H1 (cell line): ENCODE results near the gene TBP. TPM values are rescaled to one million over a fixed set of nuclear protein-coding genes. Genes with fewer than 3 reads are reported as not detected.

Experiments used
- CTCF ChIA-PET: fragments of 300-600 bp; sonication (Branson Sonifier 250); formaldehyde crosslinking; loops from one replicate; lab custom pipeline; 2021; ENCODE audit not compliant: partially characterized antibody; lab: Charles Lee
- POLR2A ChIA-PET: fragments of 300-600 bp; sonication (Branson Sonifier 250); formaldehyde crosslinking; loops from one replicate; lab custom pipeline; 2021; ENCODE audit warnings: inconsistent platforms; ENCODE audit not compliant: partially characterized antibody; lab: Charles Lee
- DNase-seq, 2 experiments: peaks; one replicate each; pipeline versions ENCODE4 v3.0.0 to v3.0.0-alpha.2; 2010 to 2022; ENCODE audit warnings: low spot score in 2 of 2, low read depth in 1 of 2, mixed read lengths in 1 of 2
- FAIRE-seq: peaks from 2 replicates; lab custom pipeline; 2011; peaks lifted over from hg19 to GRCh38; lab: Jason Lieb, UNC
- H2AFZ ChIP-seq: 2 replicates; pipeline ENCODE4 v1.8.1; 2012; ENCODE audit warnings: low read length, inconsistent platforms
- H2AK5ac ChIP-seq: 2 replicates; pipeline ENCODE4 v1.6.1; 2013; ENCODE audit warnings: low read depth, low read length
- H2BK120ac ChIP-seq: replicated peaks from 2 replicates; pipeline ENCODE3; 2013; ENCODE audit warnings: low read depth, low read length, inconsistent platforms
- H2BK12ac ChIP-seq: 2 replicates; pipeline ENCODE4 v1.6.1; 2013; ENCODE audit warnings: low read depth, low read length
- H2BK15ac ChIP-seq: 2 replicates; pipeline ENCODE4 v1.6.1; 2013; ENCODE audit warnings: low read length
- H2BK20ac ChIP-seq: 2 replicates; pipeline ENCODE4 v1.6.1; 2013; ENCODE audit warnings: low read length
- H2BK5ac ChIP-seq: 2 replicates; pipeline ENCODE4 v1.6.1; 2013; ENCODE audit warnings: low read depth, low read length
- H3K14ac ChIP-seq: 2 replicates; pipeline ENCODE4 v1.6.1; 2013; ENCODE audit warnings: inconsistent platforms; ENCODE audit not compliant: insufficient read length
- H3K18ac ChIP-seq: 2 replicates; pipeline ENCODE4 v1.6.1; 2013; ENCODE audit warnings: low read length; ENCODE audit errors: extremely low read depth
- H3K23ac ChIP-seq: 2 replicates; pipeline ENCODE4 v1.6.1; 2013; ENCODE audit warnings: inconsistent platforms; ENCODE audit not compliant: insufficient read length
- H3K23me2 ChIP-seq: 2 replicates; pipeline ENCODE4 v1.6.1; 2013; ENCODE audit warnings: low read depth, low read length
- H3K27ac ChIP-seq: 2 replicates; pipeline ENCODE4 v1.6.1; 2011; ENCODE audit warnings: low read depth, low read length, inconsistent platforms
- H3K27me3 ChIP-seq, 4 experiments: replicated peaks in 1 of 4; 1 replicate in 1 of 4; 2 replicates in 3 of 4; pipeline versions ENCODE4 v1.6.1 to v1.8.1; 2011 to 2013; ENCODE audit warnings: low read length in 3 of 4, mild to moderate bottlenecking in 3 of 4, inconsistent platforms in 2 of 4, mixed read lengths in 2 of 4, moderate library complexity in 1 of 4; ENCODE audit not compliant: control insufficient read depth in 3 of 4, insufficient read depth in 3 of 4; ENCODE audit errors: extremely low read depth in 1 of 4
- H3K36me3 ChIP-seq, 4 experiments: 2 replicates each; pipeline versions ENCODE4 v1.6.1 to v1.8.1; 2011 to 2013; ENCODE audit warnings: mild to moderate bottlenecking in 4 of 4, low read length in 3 of 4, moderate library complexity in 2 of 4, control low read depth in 1 of 4, inconsistent platforms in 1 of 4; ENCODE audit not compliant: insufficient read depth in 4 of 4, control insufficient read depth in 2 of 4
- H3K4ac ChIP-seq: replicated peaks from 2 replicates; pipeline ENCODE3; 2013; ENCODE audit warnings: low read length, low read depth, mixed read lengths, inconsistent platforms; ENCODE audit not compliant: insufficient read length
- H3K4me1 ChIP-seq, 4 experiments: replicated peaks in 1 of 4; 1 replicate in 1 of 4; 2 replicates in 3 of 4; pipeline versions ENCODE4 v1.6.1 to v1.8.1; 2011 to 2013; ENCODE audit warnings: low read length in 3 of 4, inconsistent platforms in 2 of 4, mixed read lengths in 1 of 4; ENCODE audit not compliant: insufficient read depth in 4 of 4, control insufficient read depth in 3 of 4
- H3K4me2 ChIP-seq, 2 experiments: 2 replicates each; pipeline versions ENCODE4 v1.6.1 to v1.8.1; 2011 to 2013; ENCODE audit warnings: low read depth in 2 of 2, low read length in 2 of 2, control low read depth in 1 of 2, inconsistent platforms in 1 of 2, mild to moderate bottlenecking in 1 of 2; ENCODE audit not compliant: insufficient read depth in 1 of 2
- H3K4me3 ChIP-seq, 4 experiments: fragments of 200-600, 300-600 bp in 1 of 4; sonication (generic), shearing (Covaris generic), sonication (Bioruptor Twin) in 1 of 4; 2 replicates each; pipeline versions ENCODE4 v1.5.1 to v1.8.1; 2011 to 2016; ENCODE audit warnings: low read length in 4 of 4, low read depth in 3 of 4, control low read depth in 2 of 4, inconsistent platforms in 2 of 4, mild to moderate bottlenecking in 2 of 4, mixed read lengths in 1 of 4, moderate library complexity in 1 of 4; ENCODE audit not compliant: insufficient read depth in 2 of 4; ENCODE audit errors: extremely low read depth in 1 of 4
- H3K56ac ChIP-seq: replicated peaks from 2 replicates; pipeline ENCODE3; 2013; ENCODE audit warnings: low read depth, mild to moderate bottlenecking, mixed read lengths, low read length, inconsistent platforms; ENCODE audit not compliant: insufficient read length
- H3K79me1 ChIP-seq: 2 replicates; pipeline ENCODE4 v1.6.1; 2013; ENCODE audit warnings: low read depth, low read length, control low read depth
- H3K79me2 ChIP-seq, 2 experiments: 2 replicates each; pipeline versions ENCODE4 v1.6.1 to v1.8.1; 2012 to 2013; ENCODE audit warnings: low read length in 2 of 2, mild to moderate bottlenecking in 2 of 2, inconsistent platforms in 1 of 2; ENCODE audit not compliant: insufficient read depth in 2 of 2, control insufficient read depth in 1 of 2
- H3K9ac ChIP-seq, 4 experiments: replicated peaks in 1 of 4; 1 replicate in 1 of 4; 2 replicates in 3 of 4; pipeline versions ENCODE4 v1.6.1 to v1.8.1; 2011 to 2013; ENCODE audit warnings: low read depth in 3 of 4, low read length in 3 of 4, control low read depth in 2 of 4, mild to moderate bottlenecking in 2 of 4, moderate library complexity in 2 of 4, inconsistent platforms in 1 of 4; ENCODE audit errors: extremely low read depth in 1 of 4
- H3K9me3 ChIP-seq, 2 experiments: 2 replicates each; pipeline versions ENCODE4 v1.6.1 to v1.8.1; 2012 to 2013; ENCODE audit warnings: mild to moderate bottlenecking in 2 of 2, moderate library complexity in 2 of 2, control low read depth in 1 of 2, inconsistent platforms in 1 of 2, low read depth in 1 of 2, low read length in 1 of 2, mixed read lengths in 1 of 2; ENCODE audit not compliant: insufficient read depth in 2 of 2
- H4K20me1 ChIP-seq, 2 experiments: replicated peaks in 1 of 2; 2 replicates each; pipeline versions ENCODE3 to v1.8.1; 2011 to 2013; ENCODE audit warnings: inconsistent platforms in 2 of 2, low read length in 2 of 2, mild to moderate bottlenecking in 1 of 2; ENCODE audit not compliant: insufficient read depth in 2 of 2, control insufficient read depth in 1 of 2
- H4K5ac ChIP-seq: 2 replicates; pipeline ENCODE4 v1.6.1; 2013; ENCODE audit warnings: low read length, low read depth, mixed read lengths, inconsistent platforms; ENCODE audit not compliant: insufficient read length
- H4K8ac ChIP-seq: 2 replicates; pipeline ENCODE4 v1.8.0; 2013; ENCODE audit warnings: mild to moderate bottlenecking, moderate library complexity, low read length, inconsistent platforms; ENCODE audit not compliant: insufficient read depth; ENCODE audit errors: extremely low read depth
- H4K91ac ChIP-seq: replicated peaks from 2 replicates; pipeline ENCODE3; 2013; ENCODE audit warnings: low read length, mixed read lengths, inconsistent platforms; ENCODE audit not compliant: insufficient read length
- SRF ChIP-seq: IDR thresholded peaks from 2 replicates; pipeline ENCODE4 v1.6.1; 2011; ENCODE audit warnings: mild to moderate bottlenecking, low read depth, low read length, moderate library complexity
- WGBS, 2 experiments: shearing (Covaris generic) in 1 of 2; methylation state at CpG; one replicate each; pipeline versions ENCODE4 v1.1.6 to v1.1.7; 2013 to 2015; ENCODE audit warnings: low lambda C conversion rate in 2 of 2, mixed read lengths in 2 of 2, inconsistent platforms in 1 of 2, low coverage in 1 of 2, missing lambda C conversion rate in 1 of 2; ENCODE audit not compliant: insufficient replicate concordance in 2 of 2, insufficient coverage in 1 of 2, insufficient read length in 1 of 2; ENCODE audit errors: extremely low coverage in 1 of 2, missing lambda C conversion rate in 1 of 2; 5-methylcytosine and 5-hydroxymethylcytosine counted together
- polyA plus RNA-seq, 7 experiments: library from polyadenylated mRNA; depleted of rRNA in 3 of 7; stranded (reverse) in 5 of 7; unstranded in 2 of 7; fragments of >200 nt in 5 of 7; fragments of 200-250 nt in 2 of 7; gene quantifications; 1 replicate in 5 of 7; 2 replicates in 1 of 7; 4 replicates in 1 of 7; pipeline versions ENCODE4 v1.2.1 to v1.2.3, GENCODE V29; 2011 to 2013; ENCODE audit warnings: missing spikeins in 2 of 7, mixed read lengths in 2 of 7
- total RNA-seq: library from RNA; stranded (reverse); fragmentation: NEBNext Ultra II Directional; extraction: Animal tissue kit (Norgen Biotek cat#: 25700); gene quantifications from 2 replicates; pipeline ENCODE4 v1.2.1, GENCODE V29; 2021

The TBP gene
- total and polyA plus RNA-seq, 2 of the 8 experiments (the other 6 are each of a cell fraction or from before 2014, with no cell fraction given) = 17.2 to 20.9 TPM

DNA sequence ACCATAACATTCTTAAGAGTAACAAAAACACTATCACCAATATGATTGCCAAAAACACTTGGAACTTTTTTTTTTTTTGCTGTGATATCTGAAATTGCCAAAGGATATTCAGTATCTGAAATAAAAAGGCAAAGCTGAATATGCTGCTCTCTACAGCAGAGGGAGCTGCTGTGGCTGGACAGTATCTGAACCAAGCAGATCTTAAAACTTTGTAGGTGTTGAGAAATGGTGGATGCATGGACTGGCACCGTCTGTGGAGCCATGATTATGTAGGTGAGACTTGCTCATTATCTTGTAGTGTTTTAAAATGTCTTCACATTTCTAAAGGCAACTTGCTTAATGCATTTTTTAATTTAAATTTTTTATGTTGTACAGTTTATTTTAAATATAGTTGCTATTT, 21.1 kb downstream of the TBP start:
- Histone ChIP-seq H3K36me3 (peaks cover under 1 to 72% (median 23%) of the 10 kb centered on the region in 4 experiments; a peak in 7 of 8 replicates), H2BK15ac (no peak overlapping the region), H3K4ac (no peak overlapping the region), H3K56ac (no peak overlapping the region), H3K9ac (no peak overlapping the region), H4K20me1 (peaks cover 0 to 3% of the 10 kb centered on the region in 2 experiments), H3K27ac (no peak overlapping the region), H2BK120ac (no peak overlapping the region), H3K4me1 (no peaks in the 10 kb centered on the region), H2BK5ac (no peak overlapping the region), H3K4me3 (no peak overlapping the region), H3K9me3 (no peaks in the 10 kb centered on the region), H3K4me2 (no peak overlapping the region), H2AFZ (no peak overlapping the region), H4K91ac (no peak overlapping the region), H4K8ac (no peak overlapping the region), H3K79me1 (no peaks in the 10 kb centered on the region), H2AK5ac (no peak overlapping the region), H2BK20ac (no peak overlapping the region), H3K79me2 (no peaks in the 10 kb centered on the region), H3K23me2 (no peaks in the 10 kb centered on the region), H2BK12ac (no peak overlapping the region), H4K5ac (no peak overlapping the region), H3K23ac (no peak overlapping the region), H3K18ac (no peak overlapping the region), H3K27me3 (no peaks in the 10 kb centered on the region), H3K14ac (no peak overlapping the region)
- DNase-seq (no peak), FAIRE-seq (no peak)
- CTCF ChIA-PET = interaction anchor here (0.6 to 2.4 kb wide), 10 partner anchors 9 to 1417 kb away, joined by 3 to 9 read pairs (median 4); partner anchors contain the start of gene PDCD2
- POLR2A ChIA-PET = interaction anchor here (0.8 to 2.8 kb wide), 7 partner anchors 9 to 31 kb away, joined by 3 to 15 read pairs (median 4); partner anchors contain the start of gene PDCD2
- WGBS, 2 experiments = 84% methylated on average over 1 of the region's 1 CpG; no CpG with 5 or more reads in 1 of the 2 experiments
- TF ChIP-seq SRF = no peak
